NCI-H446 (cell line): ENCODE data around the gene ZFX.
"Not testable (repeated sequence)": the region's sequence is repeated elsewhere in the genome, so short reads cannot be mapped to it uniquely, and the experiment has no call there.

ENCODE experiments used
- DNase-seq, 2 experiments: peaks; one replicate each; lab custom pipeline; 2025; lab: John Stamatoyannopoulos, UW

ZFX gene

DNA sequence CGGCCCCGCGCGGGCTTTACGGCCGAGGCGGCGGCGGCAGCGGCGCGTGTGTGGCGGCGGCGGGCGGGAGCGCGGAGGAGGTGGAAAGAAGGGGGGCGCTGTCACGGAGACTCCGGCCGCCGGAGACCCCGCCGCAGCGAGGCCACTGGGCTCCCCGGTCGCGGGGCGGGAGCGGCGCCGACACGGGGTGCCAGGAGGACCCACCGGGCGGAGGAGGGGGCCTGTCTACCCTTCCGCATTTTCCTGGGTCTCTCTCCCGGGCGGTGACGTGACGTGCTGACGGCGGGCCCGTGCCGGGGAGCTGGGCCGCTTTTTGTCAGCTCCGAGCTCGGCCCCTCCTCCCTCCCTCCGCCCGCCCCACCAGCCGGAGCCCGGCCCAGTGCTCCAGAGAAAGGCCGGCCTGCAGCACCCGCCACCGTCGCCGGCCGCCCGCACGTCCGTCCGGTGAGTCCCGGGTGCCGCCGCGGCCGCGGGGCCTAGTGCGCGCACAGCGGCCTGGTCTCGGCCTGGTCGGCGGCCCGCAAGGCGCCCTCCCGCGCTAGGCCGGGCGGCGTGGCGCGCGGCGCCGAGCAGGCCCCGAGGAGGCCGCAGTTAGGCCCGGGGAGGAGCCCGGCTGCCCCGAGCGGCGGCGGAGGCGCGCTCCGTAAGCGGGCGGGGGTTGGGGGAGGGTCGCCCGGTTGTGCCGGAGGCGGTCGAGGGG lies at the start of gene ZFX:
TSS of gene ZFX (plus strand) at position 379 of the 700 bp plus-strand sequence. CDS start 23,014 bp downstream, outside the sequence.
- DNase-seq, result peak in 1 of 2 experiments; percentile 51

DNA sequence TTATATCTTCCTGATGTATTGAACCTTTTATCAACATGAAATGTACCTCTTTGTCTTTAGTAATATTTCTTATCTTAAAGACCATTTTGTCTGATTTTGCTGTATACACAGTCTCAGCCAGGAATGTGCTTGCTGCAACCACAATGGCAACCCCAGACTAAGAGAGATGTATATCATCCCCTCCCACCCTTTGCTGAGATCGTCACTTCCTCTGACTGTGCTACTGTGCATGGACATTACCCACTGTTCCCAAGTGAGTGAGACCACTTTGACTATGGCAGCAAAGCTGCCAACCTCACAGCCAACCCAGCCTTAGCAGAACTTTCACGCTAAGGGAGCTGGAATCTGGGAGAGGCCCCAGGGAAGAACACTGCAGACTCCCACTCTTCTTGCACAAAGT lies 48.8 kb upstream of the ZFX start:
- DNase-seq, result no peak

DNA sequence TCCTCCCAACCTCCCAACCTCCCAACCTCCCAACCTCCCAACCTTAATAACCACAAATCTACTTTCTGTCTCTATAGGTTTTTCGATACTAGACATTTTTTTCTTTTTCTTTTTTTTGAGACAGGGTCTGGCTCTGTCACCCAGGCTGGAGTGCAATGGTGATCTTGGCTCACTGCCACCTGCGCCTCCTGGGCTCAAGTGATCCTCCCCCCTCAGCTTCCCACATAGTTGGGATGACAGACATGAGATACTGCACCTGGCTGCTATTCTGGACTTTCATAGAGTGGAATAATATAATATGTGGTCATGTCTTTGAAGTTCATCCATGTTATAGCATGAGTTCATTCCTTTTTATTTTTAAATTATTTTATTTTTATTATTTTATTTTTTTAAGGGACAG lies 39.5 kb upstream of the ZFX start:
- no peak for DNase-seq

DNA sequence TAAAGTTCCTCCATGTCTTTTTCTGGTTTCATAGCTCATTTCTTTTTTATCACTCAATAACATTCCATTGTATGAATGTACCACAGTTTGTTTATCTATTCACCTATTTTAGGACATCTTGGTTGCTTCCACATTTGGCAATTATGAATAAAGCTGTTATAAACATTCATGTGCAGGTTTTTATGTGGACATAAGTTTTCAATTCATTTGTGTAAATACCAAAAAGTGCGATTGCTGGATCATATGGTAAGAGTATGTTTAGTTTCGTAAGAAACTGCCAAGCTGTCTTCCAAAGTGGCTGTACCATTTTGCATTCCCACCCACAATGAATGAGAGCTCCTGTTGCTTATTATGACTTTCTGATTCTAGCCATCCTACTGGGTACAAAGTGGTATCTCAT lies 36.3 kb upstream of the ZFX start:
- DNase-seq, result no peak

DNA sequence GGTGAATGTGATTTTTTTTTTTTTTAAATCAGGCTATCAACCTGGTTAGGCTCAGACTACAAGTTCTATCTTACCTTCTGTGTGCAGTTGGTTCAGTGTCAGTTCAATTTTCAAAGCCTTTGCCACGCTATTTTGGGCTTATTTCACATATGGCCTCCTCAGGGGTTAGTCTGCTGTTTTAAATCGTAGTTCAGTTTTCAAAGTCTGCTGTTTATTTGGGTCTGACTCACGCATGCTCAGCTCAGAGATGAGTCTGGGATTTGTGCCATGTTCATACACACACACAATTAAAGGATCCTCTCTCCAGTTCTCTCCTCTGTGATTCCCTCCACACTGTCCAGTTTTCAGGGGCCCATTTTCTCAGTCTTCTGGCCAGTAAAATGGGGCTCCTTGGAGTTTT lies 32.3 kb upstream of the ZFX start:
- DNase-seq, result peak; percentile 17 to 73

DNA sequence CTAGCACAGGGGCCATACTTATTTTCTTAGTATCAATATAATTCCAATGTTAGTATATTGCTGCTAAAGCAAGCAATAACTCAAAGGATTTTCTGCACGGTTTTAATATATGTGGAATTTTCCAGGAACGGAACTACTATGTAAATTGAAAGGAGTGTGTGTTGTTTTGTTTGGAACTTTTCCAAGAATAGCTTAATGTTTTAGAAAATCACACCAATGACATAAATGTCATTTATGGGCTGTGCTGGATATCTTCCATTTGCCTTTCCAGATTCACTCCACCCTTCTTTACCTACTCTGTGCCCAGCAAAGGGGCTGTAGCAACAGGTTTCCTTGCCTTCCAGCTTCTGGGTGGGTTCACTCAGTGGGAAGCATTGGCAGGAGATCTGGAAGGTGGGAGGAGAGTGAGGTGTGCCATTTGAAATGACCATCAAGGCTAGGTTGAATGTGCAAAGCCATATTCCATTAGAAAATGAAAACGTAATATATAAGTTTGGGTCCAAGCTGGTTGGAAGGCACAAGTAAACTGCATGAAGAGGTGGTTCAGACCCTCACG lies 25.2 kb upstream of the ZFX start:
- peak in 1 of 2 experiments; percentile 5 for DNase-seq

DNA sequence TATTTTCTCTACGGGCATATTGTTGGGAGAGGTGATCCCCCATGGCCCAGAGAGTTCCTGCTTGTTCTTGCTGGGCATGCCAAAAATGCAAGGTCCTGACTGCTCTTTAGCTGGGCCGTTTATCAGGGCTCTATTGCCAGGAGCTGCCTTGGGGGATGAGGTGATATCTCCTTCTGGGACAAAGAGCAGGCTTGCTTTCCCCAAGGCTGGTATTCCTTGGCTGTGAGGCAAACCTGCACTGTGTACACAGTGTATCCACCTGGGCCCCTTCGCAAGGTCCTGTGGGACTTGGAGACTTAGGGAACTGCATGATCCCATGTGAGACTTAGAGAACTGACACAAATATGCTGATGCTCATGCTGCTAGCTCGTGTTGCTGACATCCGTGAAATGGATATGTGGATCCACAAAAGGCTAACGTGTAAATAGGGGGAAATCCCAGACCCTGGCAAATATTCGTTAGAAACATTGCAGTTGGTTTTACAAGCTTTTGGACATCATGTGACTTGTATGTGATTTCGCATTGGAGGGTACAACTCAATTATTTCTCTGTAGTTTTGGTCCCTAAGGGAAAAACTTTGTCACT lies 24.4 kb upstream of the ZFX start:
- no peak for DNase-seq

DNA sequence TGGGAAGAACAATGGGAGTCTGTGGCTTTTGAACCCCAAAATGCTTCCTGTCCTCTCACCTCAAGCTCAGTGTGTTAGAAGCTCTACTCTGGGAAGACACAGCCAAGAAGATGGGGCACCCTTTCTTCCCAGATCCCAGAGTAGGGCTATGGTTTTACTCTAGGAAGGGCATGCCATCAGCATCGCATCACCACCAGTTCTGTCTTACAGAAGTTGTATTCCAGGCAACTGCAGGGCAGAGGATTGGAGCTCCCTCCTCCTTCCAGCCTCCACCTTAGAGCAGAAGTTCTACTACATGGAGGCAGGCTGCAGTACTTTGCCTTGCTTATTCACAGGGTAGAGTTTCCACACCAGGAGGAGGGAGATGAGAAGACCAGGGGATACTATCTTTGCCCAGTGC lies 18.1 kb upstream of the ZFX start:
- no peak for DNase-seq

DNA sequence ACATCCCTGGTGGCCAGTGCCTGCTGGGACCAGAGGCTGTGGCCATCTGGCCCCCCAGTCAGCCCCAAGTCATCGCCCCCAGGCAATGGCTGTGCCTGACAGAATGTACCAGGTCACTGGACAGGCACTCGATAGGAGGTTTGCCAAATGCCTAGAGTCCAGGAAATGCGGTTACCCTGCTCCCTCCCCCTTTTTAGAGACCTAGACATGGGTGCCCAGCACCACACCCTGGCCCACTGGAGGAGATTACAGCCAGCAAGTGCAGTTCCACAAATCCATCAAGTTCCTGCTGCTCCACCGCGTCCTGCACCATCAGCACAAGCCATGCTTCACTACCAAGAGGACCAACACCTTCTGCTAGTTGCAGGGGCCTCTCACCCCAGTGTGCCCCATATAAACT lies 16.2 kb upstream of the ZFX start:
- DNase-seq, result no peak

DNA sequence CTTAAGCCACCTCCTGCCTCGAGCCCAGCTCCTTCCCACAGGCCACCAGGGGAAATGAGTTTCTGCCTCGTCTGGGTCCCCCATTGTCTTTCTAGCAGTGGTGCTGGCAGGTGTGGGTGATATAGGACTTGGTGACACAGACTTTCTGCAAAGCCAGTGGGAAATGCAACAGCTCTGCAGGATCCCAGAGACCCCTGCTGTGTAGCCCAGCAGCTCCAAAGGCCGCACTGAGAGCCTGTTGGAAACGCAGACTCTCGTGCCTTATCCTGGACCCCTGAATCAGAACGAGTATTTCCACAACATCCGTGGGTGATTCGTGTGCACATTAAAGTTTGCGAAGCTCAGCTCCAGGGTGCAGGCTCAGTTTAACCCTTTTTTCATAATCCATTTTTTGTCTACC lies 13.8 kb upstream of the ZFX start:
- DNase-seq, result not testable (repeated sequence)

DNA sequence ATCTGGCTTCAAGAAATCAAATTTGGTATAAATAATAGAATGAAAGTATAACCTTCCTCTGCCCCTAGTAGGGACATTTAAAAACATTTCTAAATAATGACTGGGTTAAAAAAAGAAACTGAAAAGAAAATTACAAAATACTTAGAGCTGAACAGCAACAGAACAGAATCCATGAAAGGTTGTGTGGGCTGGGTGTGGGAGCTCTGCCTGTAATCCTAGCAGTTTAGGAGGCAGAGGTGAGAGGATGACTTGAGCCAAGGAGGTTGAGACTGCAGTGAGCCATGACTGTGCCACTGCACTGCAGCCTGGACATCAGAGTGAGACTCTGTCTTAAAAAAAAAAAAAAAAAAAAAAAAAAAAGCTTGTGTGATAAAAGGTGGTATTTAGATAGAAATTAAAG lies 12.3 kb upstream of the ZFX start:
- DNase-seq, result no peak

DNA sequence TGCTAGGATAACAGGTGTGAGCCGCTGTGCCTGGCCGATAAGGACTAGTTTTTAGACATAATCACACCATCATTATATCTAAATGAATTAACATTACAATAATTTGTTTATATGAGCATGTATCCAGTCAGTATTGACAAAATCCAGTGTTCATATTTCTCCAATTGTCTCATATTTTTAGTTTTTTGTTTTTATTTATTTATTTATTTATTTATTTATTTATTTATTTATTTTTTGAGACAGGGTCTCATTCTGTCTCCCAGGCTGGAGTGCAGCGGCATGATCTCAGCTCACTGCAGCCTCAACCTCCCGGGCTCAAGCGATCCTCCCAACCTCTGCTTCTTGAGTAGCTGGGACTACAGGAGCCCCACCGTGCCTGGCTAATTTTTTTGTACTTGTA lies 5.5 kb upstream of the ZFX start:
- not testable (repeated sequence) for DNase-seq

DNA sequence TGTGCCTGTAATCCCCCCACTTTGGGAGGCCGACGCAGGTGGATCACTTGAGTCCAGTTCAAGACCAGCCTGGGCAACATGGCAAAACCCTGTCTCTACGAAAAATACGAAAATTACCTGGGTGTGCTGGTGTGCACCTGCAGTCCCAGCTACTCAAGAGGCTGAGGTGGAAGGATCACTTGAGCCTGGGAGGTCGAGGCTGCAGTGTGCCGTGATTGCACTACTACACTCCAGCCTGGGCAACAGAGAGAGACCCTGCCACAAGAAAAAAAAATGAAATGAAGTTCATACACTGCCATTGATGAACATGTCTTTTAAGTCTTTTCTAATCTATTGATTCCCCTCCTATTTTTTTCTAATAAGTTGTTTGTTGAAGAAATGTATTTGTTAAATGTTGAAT lies 5.0 kb upstream of the ZFX start:
- DNase-seq, result no peak

DNA sequence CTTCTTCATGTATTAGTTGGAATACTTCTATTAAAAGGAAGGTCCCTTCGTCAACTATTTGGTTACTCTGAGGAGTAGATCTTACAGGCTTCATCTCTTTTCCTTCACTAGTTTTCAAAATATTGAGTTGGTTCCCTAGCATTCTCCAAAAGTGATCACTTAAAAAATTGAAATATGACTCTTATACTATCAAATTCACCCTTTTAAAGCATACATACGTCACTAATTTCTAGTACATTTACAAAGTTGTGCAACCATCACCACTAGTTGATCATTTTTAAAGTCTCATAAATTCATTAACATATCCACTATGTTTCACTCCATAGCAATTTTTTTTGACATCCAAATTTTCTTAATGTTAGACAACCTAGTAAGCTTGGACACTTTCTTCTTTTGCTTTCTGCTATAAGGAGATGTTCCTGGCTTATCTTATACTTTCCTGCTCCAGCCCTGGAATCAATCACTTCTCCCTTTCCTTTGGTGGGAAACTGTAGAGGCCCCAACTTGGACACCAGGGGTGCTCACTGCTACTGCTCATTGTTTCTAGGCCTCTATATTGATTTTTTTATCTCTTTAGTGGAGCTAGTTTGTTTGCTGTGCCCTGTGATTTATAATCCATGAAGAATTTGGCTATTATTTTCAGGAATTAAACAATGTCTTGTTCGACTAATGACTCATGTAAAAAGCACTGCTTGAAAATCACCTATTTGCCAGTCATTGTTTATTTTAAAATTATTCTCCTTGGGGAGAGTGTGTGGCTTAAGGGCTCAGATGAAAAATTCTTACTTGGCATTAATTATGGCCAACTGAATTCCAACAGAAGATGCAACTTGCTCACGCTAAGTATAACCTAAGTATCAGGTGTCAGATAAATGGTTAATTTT lies 4.0 kb upstream of the ZFX start:
- no peak for DNase-seq

DNA sequence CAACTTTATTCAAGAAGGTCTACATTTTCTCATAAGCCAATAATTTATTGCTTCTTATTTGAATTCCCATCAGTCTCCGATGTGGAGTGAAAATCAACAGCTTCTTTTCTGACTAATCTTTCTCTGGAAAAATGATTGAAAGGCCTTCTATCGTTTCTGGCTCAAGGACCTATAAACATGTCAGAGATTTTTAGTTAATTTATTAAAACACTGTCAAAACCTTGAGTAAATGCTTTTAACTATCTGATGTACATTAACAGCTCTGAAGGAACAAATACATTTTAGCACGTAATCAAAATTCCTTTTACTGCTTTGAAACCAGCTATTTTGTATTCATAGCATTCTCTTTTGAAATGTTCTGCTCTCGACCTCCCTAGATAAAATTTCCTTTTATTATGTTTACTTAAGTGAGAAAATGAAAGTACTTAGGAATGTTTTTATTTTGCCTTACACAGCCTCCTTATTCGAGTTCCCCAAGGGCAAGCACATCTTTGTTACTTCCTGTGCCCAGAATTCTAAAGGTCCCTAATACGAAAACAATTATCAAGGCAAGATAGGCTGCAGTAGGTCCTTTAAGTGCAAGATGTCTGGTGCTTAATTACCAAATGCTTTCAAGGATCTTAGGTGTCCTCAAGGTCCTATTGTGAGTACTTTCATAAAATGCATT lies 3.1 kb upstream of the ZFX start:
- DNase-seq, result no peak

DNA sequence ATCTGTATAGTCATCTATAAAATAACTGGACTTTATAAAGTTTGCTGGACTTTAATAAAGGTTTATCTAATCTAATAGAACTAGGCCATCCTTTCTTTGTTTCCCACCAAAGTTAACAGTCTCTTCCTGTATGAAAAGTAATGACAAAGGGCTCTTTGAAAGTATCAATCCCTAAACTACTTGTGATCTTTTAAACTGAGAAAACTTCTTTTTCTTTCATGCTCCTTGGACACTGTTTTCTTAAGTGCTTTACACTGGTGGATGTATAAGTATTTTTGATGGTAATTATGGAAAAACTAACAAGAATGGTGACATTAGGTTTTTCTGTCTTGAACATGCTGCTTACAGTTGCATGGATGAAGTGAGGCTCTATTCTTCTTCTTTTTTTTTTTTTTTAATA lies 2.4 kb upstream of the ZFX start:
- no peak for DNase-seq

DNA sequence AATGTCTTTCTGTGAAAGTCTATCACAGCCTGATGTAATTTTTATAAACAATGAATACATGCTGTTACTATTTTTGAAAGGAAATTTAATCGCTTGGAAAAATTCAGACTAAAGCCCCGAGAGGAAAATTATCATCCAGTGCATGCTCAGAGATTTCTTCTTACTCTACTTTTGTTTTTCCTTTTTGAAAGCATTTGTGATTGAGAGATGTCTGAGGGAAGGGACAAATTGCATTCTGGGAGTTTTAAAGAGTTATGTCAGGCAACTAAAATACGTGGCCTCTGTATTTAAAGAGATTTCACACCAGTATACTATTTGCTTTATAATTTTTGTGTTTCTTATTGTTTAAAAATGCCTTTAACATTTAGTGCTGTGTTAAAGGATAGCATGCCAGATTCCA lies 1.4 kb upstream of the ZFX start:
- DNase-seq, result no peak

DNA sequence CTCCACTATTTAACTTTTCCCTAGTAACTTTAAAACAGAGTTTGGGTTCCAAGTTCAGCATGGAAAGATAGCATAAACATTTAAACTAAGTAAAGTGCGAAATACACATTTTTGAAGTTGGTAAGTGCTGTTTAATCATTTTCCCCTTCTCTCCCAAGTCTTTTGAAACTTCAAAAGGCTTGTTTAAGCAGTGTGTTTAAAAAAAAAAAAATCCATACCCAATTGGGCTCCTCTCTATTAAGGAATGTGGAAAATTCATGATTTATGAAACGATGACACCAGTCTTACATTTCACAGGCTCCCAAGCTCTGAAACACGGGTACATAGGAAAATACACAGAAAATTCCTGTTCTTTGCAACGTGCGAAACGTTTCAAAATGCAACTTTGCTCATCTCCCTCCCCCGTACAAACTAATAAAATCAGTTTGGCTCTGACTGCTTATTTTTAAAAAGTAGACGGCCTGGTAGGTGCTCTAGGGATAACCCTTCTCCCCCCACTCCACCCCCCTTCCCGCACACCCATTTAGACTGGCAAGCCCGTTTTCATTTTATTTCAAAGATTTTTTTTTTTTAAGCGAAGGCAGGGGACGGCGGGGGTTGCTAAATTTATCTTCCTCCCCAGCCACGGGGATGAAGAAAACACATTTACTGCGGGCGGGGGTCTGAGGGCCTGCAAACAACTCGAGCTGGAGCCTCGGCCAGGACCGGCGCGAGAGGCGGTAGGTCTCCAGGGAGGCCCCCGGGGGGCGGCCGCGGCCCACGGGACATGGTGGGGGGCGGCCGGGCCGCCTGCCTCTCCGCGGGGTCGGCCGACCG lies 786 bp upstream of the ZFX start:
- DNase-seq, result no peak

DNA sequence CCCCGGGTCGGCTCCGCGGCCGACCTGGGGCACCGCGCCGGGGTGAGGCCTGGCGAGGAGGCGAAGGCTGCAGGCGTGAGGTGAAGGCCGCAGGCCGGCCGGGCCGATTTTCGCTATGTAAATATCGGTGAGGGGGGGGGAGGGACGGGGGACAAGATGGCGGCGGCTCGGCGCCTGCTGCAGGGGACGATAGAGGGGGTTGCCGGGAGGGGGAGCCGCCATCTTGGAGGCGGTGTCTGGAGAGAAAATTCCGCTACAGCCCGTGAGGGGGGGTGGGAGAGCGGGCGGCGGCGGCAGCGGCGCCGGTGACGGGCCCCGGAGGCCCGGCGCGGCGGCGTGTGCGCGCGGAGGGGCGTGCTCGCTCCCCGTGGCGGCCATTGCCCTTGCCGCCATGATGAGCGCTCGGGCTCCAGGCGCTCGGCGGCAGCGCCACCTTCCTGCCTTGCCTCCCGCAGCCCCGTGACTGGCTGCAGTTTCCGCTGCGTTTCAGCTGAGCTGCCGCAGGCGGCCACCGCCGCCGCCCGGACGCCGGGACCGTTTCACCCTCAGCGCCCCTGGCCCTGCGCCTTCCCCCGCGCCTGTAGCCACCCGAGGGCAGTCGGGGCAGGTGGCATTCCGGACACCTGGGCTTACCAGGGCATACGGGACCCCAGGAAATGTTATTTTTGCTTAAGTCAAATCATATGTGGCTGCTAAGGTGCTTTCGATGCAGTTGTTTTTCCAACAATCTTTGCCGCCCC lies 692 bp downstream of the ZFX start:
- DNase-seq, result peak; percentile 43 to 86

DNA sequence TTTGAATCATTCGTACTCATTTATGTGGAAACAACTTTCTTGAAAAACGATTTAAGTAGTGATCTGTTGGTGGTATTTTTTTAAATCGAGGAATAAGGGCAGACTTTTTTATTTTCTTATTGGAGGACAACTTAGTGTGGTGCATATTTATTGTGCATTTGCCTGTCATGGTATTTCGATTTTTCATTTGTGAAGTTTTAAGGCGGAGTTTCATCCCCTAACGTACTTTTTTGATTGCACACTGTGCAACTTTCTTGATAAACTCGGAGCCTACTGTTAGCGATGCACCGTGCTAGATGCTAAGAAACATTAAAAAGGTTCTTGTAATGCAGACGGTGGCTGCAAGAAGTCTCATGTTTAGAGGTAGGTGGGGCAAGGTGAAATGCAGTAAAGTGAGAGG lies 1.4 kb downstream of the ZFX start:
- no peak for DNase-seq

DNA sequence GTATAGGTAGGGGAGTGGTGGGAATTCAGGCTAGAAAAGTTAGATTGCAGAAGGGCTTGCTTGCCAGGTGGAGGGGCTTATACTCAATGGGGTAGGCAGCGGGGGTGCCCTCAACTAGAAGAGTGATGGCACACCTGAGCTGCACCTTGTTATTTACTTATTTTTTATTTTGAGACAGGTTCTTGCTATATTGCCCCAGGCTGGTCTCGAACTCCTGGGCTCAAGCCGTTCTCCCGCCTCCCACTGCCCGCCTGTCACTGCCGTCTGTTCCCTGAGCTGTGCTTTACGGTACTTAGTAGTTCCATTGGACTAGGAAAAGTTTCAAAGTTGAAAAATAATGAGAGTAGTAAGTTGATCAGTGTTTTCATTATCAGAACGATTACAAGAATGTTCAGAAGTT lies 2.0 kb downstream of the ZFX start:
- no peak for DNase-seq
